SW 1271 (cell line): ENCODE results near the gene POC1A.

Source experiments
- DNase-seq, 2 experiments: peaks; one replicate each; lab custom pipeline; 2025; lab: John Stamatoyannopoulos, UW

POC1A gene

GRCh38 chr3:52084216-52084945 lies 69.8 kb downstream of the POC1A start:
- no peak for DNase-seq

GRCh38 chr3:52083556-52084087 lies 70.6 kb downstream of the POC1A start:
- DNase-seq: no peak

GRCh38 chr3:52082951-52083350 lies 71.3 kb downstream of the POC1A start:
- DNase-seq: no peak

- no peak for DNase-seq
Measured at GRCh38 chr3:52080830-52081719, 73.1 kb downstream of the POC1A start.

DNA sequence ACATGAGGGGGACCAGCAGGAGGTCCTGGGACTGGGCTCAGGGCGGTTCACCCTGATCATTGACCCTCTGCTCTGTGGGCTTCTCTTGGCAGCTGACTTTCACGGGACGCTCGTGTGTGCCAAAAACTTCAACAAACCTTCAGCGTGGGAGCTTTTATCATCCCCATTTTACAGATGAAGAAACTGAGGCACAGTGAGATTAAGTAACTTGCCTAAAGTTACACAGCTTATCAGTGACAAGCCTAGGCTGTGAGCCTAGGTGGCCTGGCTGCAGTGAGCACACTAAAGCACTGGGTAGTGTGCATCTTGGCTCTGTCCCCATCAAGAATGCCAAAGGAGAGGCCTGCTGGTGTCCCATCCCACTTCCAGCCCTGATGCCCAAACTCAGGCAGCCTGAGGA lies 74.3 kb downstream of the POC1A start:
- DNase-seq: no peak

DNA sequence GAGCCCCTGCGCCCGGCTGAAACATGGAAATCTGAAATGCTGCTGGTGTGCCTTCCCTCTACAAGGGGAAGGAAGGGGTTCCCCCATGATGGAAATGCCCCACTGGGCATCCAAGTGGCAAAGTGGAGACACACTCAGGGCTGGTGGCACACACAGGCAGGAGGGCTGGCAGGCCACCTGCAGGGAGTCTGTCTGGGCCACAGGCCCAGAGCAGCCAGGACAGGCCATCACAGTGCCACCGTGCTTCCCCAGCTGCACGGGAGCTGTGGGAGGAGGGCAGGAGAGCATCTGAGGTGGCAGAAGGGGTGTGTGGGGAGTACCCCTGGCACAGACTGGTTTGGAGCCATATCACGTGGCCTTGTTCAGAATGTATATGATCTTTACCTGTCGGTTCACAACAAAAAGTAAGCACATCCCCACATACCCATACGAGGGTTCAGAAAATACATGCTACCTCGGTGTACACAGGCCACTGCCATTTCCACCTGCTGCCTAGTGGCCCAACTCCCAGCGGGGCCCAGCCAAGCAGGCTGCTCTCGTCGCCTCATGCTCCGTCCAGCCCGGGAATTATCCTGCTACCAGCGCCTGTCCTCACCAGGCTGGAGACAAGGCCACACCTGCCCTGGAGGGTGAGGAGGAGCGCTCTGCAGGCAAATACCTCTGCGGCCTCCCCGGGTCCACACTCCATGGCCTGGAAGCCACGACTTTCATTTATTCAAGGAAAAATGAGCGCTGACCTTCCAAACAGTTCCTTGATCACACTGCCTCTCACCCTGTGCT lies 75.3 kb downstream of the POC1A start:
- no peak for DNase-seq

DNA sequence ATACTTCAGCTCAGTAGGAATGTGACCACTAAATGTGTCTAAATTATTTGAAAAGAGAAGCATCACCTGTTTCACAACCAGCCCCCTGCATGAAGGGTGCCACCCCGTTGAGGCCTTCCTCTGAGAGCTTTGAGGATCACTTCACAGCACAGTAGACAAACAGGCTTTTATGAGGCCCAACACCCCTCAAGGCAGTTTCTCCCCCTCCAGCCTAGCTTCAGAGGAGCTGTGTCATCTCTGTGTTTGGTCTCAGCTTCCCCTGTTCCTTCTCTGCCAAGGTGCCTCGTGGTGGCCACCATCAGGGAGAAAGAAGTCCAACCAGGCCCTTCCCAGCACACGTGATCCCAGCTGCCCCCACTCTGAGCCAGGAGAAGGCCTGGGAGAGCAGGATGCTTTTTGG lies 76.3 kb downstream of the POC1A start:
- no peak for DNase-seq

DNA sequence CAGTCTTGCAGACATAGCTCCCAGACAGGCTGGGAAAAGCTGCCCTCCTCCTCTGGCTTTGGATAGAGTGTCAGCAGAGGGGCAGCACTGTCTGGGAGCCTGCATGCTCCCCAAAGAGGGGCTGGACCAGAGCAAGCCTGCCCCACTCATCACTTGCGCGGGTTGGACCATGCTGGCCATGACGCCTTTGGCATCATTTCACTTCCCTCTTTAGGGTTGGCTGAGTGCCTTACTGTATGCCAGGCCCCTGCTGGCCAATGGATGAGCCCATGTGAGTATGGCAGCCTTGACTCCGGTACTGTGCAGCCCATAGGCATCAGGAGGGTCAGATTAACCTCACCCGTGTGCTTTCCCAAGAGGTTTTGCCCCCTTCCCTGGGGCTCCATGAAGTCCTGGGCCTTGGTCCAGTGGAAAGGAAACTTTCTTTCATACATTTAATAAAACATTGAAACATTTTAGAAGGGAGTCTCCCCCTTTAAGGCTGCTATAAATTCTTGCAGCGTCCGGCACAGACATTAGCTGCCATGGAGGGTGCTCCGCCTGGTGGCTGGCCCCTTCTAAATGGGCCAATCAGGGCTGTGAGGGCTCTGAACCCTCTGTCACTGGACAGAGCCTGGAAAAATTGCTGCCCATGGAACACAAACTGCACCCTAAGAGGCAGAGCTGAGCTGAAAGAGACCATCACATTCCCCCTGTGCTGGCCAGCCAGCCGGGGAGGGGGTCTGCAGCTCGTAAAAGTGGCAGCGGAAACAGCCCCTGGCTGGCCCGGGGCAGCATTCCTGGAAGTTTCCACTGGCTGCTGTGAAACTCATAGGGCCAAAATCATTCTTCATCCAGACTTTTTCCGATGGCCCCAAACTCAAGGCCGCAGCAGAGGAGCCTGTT lies 77.1 kb downstream of the POC1A start:
- DNase-seq: no peak

DNA sequence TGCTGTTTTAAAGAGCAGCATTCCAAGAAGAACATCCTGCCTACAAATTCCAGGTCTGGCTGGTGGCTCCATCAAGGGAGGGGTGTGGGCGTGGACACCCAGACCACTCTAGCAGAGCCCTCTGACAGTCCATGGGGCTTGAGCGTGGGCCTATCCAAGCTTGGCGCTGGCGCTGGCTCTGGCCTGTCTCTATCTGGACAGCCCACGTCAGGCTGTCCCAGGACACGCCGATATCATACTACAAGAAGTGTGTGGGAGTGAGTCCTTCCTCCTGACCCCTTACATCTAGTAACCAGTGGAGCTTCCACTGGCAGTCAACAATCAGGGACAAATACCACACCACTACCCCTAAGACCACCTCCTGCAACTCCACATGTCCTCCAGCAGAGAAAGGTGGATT lies 80.7 kb downstream of the POC1A start:
- no peak for DNase-seq

- no peak for DNase-seq
Measured at GRCh38 chr3:52072471-52072870, 81.8 kb downstream of the POC1A start.

DNA sequence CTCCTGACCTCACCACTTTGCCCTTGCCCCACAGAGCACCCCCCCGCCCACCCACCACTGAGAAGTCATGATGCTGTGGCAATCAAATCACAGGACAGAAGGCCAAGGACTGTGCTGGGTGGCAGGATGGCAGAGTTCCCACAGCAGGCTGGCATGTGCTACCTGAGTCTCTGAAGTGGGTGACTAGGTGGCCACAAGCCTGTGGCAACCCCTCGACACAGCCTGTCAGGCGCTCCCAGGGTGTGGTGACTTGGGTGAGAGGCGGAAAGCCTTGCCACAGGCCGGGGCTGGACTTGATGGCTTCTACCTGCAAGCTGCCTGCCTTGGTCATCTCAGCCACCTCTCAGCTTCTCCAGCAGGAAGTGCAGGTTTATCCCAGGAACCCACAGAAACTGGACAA lies 82.2 kb downstream of the POC1A start:
- DNase-seq: no peak

DNA sequence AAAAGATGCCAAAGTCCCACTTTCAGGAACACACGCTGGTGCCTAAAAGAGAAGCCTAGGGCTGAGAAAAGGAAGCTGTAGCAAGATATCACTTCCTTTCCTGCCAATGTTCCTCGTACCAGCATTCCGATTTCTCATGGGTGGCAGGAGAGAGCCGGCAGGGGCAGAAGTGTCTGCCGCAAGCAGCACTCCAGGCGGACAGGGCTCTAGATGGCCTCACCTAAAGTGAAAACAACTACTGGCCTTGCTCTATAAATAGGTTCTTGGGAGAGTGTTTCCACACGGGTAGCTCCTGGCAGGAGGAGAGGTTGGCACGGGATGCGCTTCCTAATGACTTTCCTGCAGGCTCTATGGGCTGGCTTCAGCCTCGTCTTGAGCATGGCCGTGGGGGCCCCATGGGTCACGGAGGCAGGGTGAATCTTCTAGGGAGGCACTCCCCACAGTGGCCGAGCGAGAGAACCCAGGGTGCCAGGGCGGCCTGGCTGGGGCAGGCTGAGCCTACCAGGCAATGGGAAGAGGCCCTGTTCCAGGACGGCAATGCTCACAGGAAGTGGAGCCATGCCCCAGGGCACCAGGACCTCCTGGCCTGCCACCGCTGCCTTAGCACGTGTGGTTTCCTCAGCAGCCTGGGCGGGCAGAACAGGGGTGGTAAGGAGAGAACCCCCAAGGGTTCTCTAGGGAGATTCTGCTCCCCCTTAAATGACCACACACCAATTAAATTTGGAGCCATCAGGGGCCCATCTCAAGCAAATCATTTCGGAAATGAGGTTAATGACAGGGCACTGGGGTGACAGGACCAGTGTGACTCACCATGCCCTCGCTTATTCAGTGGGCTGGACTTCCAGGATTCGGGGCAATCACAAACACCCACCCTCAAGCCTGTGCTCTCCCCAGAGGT lies 83.2 kb downstream of the POC1A start:
- DNase-seq: no peak

DNA sequence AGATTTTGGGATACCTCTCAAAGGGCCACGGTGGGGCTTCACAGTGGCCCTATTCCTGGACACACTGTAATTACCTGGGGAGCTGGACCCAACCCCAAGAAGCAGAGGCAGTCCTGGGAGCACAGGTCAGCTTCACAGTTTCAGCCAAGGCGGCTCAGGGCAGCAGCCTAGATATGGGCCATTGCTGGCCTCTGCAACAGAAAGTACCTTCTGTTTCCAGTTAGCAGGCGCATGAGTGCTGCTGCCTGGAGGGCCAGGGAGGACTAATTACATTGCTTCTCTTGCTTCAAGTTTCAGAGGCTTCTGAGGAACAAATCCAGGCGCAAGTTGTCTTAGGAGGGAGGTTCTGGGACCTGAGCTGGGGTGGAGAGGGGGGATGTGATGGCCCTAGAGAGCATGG lies 84.4 kb downstream of the POC1A start:
- DNase-seq: no peak

DNA sequence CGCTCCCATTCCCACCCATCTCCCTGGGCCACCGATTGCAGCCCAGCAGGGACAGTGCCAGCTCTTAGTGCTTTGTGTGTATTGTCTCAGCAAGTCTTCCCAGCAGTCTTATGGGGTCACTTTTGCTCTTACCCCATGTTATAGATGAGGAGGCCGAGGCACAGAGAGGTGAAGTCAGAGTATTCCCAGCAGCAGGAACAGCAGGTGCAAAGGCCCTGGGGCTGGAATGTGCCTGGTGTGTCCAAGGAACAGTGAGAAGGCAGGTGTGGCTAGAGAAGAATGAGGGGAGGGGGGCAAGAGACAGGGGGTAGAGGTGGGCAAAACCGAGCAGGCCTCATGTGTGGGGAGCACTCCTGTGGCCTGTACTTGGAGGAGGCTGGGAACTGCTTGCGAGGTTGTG lies 85.1 kb downstream of the POC1A start:
- no peak for DNase-seq

DNA sequence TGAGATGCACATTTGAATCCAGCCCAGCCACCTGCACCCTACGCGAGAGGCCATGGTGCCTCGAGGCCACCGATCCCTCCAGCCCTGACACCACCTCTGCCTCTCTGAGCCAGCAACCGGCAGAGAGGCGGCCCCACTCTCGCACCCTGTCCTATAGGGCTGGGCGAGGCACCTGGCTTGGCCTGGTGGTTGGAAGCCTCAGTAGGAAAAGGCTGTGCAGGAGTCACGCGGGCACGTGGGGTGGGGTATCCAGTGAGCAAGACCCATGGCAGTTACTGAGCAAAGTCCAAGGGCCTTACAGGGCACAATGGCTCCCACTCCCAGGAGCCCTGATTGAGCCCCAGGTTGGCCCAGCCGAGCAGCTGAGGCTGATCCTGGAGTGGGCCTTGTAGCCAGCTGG lies 85.5 kb downstream of the POC1A start:
- no peak for DNase-seq

DNA sequence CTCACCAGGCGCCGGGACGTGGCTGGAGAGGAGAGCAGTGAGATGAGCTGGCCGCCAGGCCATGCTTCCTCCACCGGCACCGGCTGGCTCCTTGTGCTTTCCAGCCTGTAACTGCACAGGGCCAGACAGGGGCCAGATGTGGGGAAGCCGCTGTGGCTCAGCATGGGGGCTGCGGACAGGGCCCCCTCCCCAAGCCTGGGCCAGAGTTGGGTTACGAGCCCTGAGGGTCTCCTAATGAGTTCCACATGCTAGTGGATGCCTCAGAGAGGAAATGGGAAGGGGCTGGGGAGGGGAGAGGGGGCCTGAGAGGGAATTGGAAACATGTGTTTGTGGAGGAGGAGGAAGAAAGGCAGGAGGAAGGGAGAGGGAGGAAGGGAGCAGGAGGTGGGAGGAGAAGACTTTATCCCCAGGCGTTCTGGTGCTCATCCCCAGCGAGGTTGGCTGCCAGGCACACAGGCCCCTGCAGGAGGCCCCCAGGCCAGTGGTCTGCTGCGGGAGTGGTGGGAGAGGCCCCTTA lies 86.1 kb downstream of the POC1A start:
- no peak for DNase-seq

DNA sequence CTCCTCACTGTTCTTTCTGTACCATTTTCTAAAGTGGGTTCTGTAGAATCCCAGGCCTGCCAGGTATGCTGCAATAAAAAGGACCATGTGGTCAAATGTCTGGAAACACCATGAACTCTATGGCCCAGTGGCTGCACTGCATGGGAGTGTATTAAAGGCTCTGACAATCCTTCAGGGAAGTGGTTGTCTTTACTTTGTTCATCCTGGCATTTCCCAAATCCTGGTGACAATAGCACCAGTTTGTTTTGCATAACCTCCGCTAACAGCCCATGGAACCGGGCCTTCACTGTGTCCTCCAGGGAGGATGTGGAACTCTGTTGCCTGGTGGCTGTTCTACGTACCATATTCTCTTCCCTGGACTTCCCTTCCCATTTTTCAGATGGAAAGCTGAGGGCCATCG lies 86.7 kb downstream of the POC1A start:
- DNase-seq: no peak

DNA sequence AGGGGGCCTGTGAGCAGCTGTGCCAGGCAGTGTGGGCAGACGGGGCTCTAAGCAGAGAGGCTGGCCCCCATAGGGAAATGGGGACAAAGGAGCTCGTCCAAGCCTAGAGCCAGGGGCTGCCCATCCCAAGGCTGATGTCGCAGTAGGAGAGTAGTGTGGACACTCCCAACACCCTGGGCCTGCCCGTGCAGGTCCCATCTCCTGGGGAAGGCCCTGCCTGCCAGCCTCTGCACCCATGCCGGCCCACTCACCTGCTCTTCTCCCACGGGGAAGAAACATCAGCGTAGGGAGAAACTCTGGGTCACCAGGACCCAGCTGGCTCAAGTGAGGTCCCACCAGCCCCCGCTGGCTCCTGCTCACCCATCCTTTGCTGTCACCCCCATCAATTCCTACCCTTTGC lies 87.2 kb downstream of the POC1A start:
- no peak for DNase-seq

- DNase-seq: no peak
Measured at GRCh38 chr3:52065264-52065756, 88.9 kb downstream of the POC1A start.

GRCh38 chr3:52064561-52064960 lies 89.7 kb downstream of the POC1A start:
- DNase-seq: no peak
